ENCODE data around the gene VIT.

Gene VIT

DNA sequence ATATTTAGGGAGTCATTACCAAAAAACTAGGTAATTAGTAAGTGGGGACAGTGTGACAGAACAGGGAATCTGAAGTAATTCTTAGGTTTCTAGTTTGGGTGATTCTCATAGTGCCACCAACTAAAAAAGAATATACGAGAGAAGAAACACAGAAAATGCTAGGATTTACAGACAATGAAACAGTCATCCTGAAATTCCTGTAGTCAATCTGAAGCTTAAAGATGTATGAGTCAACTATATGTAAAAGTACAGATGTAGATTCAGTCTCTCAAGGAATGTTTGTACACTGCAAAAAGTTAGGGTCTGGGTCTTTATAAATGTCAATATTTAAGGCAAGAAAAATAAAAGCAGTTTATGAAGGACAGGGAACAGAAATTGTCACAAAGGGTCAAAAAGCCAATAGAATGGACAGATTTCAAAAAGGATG, 162.9 kb downstream of the VIT start:
- no peak for DNase-seq (ENCODE audit: low spot score)

DNA sequence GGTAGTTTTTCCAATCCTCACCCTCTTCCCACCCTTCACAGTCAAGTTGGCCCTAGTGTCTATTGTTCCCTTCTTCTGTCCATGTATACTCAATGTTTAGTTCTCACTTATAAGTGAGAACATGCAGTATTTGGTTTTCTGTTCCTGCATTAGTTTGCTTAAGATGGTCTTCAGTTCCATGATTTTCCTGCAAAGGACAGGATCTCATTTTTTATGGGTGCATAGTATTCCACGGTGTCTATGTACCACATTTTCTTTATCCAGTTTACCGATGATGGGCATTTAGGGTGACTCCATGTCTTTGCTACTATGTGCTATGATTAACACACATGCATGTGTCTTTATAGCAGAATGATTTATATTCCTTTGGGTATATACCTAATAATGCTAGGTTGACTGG, 165.4 kb downstream of the VIT start:
- no peak for DNase-seq (ENCODE audit: low spot score)
